ENCODE measurements around the gene PCDHGB6.
"Not testable (repeated sequence)": the region's sequence is repeated elsewhere in the genome, so short reads cannot be mapped to it uniquely, and the experiment has no call there.

Gene PCDHGB6

DNA sequence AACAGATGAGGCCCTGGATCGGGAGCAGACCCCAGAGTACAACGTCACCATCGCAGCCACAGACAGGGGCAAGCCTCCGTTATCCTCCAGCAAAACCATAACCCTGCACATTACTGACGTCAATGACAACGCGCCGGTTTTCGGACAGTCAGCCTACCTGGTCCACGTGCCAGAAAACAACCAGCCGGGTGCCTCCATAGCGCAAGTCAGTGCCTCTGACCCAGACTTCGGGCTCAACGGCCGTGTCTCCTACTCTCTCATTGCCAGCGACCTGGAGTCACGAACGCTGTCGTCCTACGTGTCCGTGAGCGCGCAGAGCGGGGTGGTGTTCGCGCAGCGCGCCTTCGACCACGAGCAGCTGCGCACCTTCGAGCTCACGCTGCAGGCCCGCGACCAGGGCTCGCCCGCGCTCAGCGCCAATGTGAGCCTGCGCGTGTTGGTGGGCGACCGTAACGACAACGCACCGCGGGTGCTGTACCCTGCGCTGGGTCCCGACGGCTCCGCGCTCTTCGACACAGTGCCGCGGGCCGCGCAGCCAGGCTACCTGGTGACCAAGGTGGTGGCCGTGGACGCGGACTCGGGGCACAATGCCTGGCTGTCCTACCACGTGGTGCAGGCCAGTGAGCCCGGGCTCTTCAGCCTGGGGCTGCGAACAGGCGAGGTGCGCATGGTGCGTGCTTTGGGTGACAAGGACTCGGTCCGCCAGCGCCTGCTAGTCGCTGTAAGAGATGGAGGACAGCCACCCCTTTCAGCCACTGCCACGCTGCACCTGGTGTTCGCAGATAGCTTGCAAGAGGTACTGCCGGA, 11.5 kb downstream of the PCDHGB6 start:
- no peak for DNase-seq

DNA sequence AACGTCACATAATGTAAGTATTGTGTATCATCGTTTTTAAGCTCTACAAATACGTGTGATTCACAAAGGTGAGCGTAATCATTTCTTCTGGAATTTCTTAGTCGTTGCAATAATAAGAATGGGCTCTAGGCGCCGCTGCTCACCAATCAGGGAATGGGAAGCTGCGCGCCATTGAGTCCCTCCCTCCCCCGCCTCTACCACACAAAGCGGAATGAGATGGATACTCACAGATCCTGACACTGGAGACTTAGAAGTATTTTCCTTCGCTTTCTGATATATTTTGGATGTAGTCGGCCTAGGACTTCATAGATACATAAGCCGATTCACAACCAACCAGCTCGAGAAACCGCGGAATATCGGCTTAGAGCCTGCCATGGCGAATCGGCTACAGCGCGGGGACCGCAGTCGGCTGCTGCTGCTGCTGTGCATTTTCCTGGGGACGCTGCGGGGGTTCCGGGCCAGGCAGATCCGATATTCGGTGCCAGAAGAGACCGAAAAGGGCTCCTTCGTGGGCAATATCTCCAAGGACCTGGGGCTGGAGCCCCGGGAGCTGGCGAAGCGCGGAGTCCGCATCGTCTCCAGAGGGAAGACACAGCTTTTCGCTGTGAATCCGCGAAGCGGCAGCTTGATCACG, 13.2 kb downstream of the PCDHGB6 start, which contains the start of gene PCDHGA11:
Gene PCDHGA11 (plus strand): TSS at position 197 of the 634 bp plus-strand sequence. CDS start 177 bp downstream, at position 374.
- peak; percentile 69 for DNase-seq

DNA sequence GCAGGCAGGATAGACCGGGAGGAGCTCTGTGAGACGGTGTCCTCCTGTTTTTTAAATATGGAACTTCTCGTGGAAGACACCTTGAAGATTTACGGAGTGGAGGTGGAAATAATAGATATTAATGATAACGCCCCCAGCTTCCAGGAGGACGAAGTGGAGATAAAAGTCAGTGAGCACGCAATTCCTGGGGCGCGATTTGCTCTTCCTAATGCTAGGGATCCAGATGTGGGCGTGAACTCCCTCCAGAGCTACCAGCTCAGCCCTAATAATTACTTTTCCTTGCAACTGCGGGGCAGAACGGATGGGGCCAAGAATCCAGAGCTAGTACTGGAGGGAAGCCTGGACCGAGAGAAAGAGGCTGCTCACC, 13.7 kb downstream of the PCDHGB6 start:
- DNase-seq: no peak

DNA sequence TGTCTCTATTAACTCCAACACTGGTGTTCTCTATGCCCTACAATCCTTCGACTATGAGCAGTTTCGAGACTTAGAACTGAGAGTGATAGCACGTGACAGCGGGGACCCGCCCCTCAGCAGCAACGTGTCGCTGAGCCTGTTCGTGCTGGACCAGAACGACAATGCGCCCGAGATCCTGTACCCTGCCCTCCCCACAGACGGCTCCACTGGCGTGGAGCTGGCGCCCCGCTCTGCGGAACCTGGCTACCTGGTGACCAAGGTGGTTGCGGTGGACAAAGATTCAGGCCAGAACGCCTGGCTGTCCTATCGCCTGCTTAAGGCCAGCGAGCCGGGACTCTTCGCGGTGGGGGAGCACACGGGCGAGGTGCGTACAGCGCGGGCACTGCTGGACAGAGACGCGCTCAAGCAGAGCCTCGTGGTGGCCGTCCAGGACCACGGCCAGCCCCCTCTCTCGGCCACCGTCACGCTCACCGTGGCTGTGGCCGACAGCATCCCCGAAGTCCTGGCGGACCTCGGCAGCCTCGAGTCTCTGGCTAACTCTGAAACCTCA, 15.0 kb downstream of the PCDHGB6 start:
- no peak for DNase-seq

DNA sequence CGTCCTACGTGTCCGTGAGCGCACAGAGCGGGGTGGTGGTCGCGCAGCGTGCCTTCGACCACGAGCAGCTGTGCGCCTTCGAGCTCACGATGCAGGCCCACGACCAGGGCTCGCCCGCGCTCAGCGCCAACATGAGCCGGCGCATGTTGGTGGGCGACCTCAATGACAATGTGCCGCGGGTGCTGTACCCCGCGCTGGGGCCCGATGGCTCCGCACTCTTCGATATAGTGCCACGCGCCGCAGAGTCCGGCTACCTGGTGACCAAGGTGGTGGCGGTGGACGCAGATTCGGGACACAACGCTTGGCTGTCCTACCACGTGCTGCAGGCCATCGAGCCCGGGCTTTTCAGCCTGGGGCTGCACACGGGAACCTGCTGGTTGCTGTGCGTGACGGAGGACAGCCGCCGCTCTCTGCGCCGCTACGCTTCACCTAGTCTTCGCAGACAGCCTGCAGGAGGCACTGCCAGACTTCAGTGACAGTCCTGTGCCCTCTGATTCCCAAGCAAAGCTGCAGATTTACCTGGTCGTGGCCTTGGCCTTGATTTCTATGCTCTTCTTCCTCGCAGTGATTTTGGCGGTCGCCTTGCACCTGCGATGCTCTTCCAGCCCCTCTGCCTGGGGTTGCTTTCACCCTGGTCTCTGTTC, 20.1 kb downstream of the PCDHGB6 start:
- no peak for DNase-seq

GRCh38 chr5:141430332-141431113, 22.7 kb downstream of the PCDHGB6 start, which contains the start of gene PCDHGA12:
Gene PCDHGA12 (plus strand): TSS chr5:141430507. CDS start chr5:141430760, 253 bp downstream.
- DNase-seq: no peak

DNA sequence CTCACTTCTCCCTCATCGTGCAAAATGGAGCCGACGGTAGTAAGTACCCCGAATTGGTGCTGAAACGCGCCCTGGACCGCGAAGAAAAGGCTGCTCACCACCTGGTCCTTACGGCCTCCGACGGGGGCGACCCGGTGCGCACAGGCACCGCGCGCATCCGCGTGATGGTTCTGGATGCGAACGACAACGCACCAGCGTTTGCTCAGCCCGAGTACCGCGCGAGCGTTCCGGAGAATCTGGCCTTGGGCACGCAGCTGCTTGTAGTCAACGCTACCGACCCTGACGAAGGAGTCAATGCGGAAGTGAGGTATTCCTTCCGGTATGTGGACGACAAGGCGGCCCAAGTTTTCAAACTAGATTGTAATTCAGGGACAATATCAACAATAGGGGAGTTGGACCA, 23.5 kb downstream of the PCDHGB6 start:
- no peak for DNase-seq

DNA sequence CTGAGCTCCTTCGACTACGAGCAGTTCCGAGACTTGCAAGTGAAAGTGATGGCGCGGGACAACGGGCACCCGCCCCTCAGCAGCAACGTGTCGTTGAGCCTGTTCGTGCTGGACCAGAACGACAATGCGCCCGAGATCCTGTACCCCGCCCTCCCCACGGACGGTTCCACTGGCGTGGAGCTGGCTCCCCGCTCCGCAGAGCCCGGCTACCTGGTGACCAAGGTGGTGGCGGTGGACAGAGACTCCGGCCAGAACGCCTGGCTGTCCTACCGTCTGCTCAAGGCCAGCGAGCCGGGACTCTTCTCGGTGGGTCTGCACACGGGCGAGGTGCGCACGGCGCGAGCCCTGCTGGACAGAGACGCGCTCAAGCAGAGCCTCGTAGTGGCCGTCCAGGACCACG, 24.5 kb downstream of the PCDHGB6 start:
- DNase-seq: not testable (repeated sequence)

GRCh38 chr5:141432726-141433125, 24.9 kb downstream of the PCDHGB6 start:
- DNase-seq: not testable (repeated sequence)

- no peak for DNase-seq
Observed at GRCh38 chr5:141434006-141434405, 26.2 kb downstream of the PCDHGB6 start.

DNA sequence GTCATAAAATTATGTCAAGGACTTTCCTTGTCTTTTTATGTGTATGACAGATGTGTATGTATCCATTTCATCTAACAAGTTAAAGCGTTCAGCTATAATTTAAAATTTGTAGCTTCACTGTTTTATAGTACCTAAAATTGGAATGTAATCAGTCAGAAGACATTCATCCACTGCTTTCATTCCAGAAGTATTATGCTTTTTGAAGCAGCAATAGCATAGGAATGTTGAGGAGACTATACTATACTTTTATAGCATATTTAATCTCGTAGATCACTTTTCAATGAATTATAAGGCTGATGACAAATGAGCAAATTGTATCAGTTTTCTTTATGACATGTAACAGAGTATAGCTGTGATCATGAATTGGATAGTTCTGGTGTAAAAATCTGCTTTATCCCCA, 29.4 kb downstream of the PCDHGB6 start:
- no peak for DNase-seq

GRCh38 chr5:141439411-141440141, 31.8 kb downstream of the PCDHGB6 start:
- DNase-seq: no peak

DNA sequence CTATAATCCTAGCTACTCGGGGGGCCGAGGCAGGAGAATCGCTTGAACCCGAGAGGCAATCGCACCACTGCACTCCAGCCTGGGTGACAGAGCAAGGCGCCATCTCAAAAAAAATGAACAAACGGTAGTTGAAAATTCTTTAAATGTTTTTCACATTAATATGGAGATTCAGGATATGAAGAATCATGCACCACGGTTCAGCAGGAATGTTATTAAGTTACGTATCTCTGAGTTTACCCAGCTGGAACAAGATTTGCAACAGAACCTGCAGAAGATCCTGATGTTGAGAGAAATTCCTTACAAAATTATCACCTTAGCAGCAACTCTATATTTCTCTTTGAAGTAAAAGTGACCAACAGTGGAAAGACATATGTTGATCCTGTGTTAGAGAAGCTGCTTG, 32.5 kb downstream of the PCDHGB6 start:
- DNase-seq: no peak

DNA sequence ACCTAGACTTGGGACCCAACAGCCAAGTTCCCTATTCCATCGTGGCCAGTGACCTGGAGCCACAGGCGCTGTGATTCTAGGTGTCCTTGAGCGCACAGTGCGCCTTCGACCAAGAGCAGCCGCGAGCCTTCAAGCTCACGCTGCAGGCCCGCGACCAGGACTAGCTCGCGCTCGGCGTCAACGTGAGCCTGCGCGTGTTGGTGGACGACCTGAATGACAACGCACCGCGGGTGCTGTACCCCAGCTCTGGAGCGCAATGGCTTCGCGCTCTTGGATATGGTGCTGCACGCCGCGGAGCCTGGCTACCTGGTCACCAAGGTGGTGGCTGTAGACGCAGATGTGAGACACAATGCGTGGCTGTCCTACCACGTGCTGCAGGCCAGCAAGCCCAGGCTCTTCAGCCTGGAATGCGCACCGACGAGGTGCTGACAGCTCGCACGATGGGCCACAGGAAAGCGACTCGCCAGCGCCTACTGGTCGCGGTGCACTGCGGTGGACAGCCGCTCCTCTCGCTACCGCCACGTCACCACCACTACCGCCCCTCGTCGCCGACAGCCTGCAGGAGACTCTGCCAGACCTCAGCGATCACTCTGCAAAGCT, 33.9 kb downstream of the PCDHGB6 start:
- no peak for DNase-seq
